Islet precursor cell (in vitro differentiated cells): Measurements from ENCODE around the gene LY9.
"Not testable (repeated sequence)": the region's sequence is repeated elsewhere in the genome, so short reads cannot be mapped to it uniquely, and the experiment has no call there.

ENCODE experiments used
- DNase-seq: peaks from one replicate; pipeline ENCODE4 v3.0.0-alpha.2; 2018

The LY9 gene

GRCh38 chr1:160774886-160775719, 20.9 kb upstream of the LY9 start:
- DNase-seq, result peak; percentile 53

- no peak for DNase-seq
Measured at GRCh38 chr1:160776178-160776577, 19.8 kb upstream of the LY9 start.

GRCh38 chr1:160777486-160778089, 18.4 kb upstream of the LY9 start:
- peak; percentile 74 for DNase-seq

GRCh38 chr1:160778976-160779375, 17.0 kb upstream of the LY9 start:
- no peak for DNase-seq

- DNase-seq, result peak; percentile 75
Measured at GRCh38 chr1:160779626-160780397, 16.2 kb upstream of the LY9 start.

- DNase-seq, result no peak
Measured at GRCh38 chr1:160780398-160780755, 15.6 kb upstream of the LY9 start.

GRCh38 chr1:160781186-160781766, 14.7 kb upstream of the LY9 start:
- DNase-seq, result peak; percentile 65

- DNase-seq, result no peak
Measured at GRCh38 chr1:160781914-160782689, 13.9 kb upstream of the LY9 start.

- DNase-seq, result not testable (repeated sequence)
Measured at GRCh38 chr1:160782988-160783765, 12.8 kb upstream of the LY9 start.

GRCh38 chr1:160789051-160789701, 6.8 kb upstream of the LY9 start:
- peak; percentile 48 for DNase-seq

- DNase-seq, result no peak
Measured at GRCh38 chr1:160789702-160790611, 6.0 kb upstream of the LY9 start.

GRCh38 chr1:160794376-160794775, 1.6 kb upstream of the LY9 start:
- DNase-seq, result no peak

GRCh38 chr1:160797271-160797709, 1.3 kb downstream of the LY9 start:
- DNase-seq, result no peak

GRCh38 chr1:160797861-160798273, 1.9 kb downstream of the LY9 start:
- no peak for DNase-seq

GRCh38 chr1:160798439-160798838, 2.5 kb downstream of the LY9 start:
- DNase-seq, result no peak

GRCh38 chr1:160799641-160800040, 3.7 kb downstream of the LY9 start:
- no peak for DNase-seq

GRCh38 chr1:160800142-160800541, 4.2 kb downstream of the LY9 start:
- no peak for DNase-seq

GRCh38 chr1:160800645-160801408, 4.9 kb downstream of the LY9 start:
- no peak for DNase-seq
